NCI-H524 treated with DMSO at 0.1 percent for 48 hours (cell line): Measurements from ENCODE around the gene GABRR2.
A peak's percentile ranks its signal among the peaks of the same experiment; 100 is the strongest.

ENCODE experiments used
- DNase-seq: peaks from one replicate; lab custom pipeline; 2025; lab: John Stamatoyannopoulos, UW

Gene GABRR2

GRCh38 chr6:89291256-89291819, 23.8 kb downstream of the GABRR2 start:
- no peak for DNase-seq

GRCh38 chr6:89290401-89291155, 24.5 kb downstream of the GABRR2 start:
- no peak for DNase-seq

- DNase-seq: no peak
Measured at GRCh38 chr6:89289710-89290109, 25.4 kb downstream of the GABRR2 start.

- DNase-seq: no peak
Measured at GRCh38 chr6:89287351-89288028, 27.6 kb downstream of the GABRR2 start.

- DNase-seq: no peak
Measured at GRCh38 chr6:89286516-89286915, 28.6 kb downstream of the GABRR2 start.

- DNase-seq: no peak
Measured at GRCh38 chr6:89284963-89285735, 29.9 kb downstream of the GABRR2 start.

GRCh38 chr6:89284081-89284480, 31.0 kb downstream of the GABRR2 start:
- no peak for DNase-seq

- no peak for DNase-seq
Measured at GRCh38 chr6:89282749-89283148, 32.4 kb downstream of the GABRR2 start.

GRCh38 chr6:89281779-89282246, 33.3 kb downstream of the GABRR2 start:
- DNase-seq: no peak

- no peak for DNase-seq
Measured at GRCh38 chr6:89278956-89279355, 36.1 kb downstream of the GABRR2 start.

GRCh38 chr6:89275900-89276299, 39.2 kb downstream of the GABRR2 start:
- no peak for DNase-seq

GRCh38 chr6:89273816-89274215, 41.3 kb downstream of the GABRR2 start:
- DNase-seq: no peak

GRCh38 chr6:89272596-89272995, 42.5 kb downstream of the GABRR2 start:
- DNase-seq: no peak

GRCh38 chr6:89270951-89271721, 44.0 kb downstream of the GABRR2 start:
- no peak for DNase-seq

GRCh38 chr6:89269981-89270380, 45.1 kb downstream of the GABRR2 start:
- DNase-seq: no peak

- no peak for DNase-seq
Measured at GRCh38 chr6:89269252-89269651, 45.8 kb downstream of the GABRR2 start.

GRCh38 chr6:89268776-89269175, 46.3 kb downstream of the GABRR2 start:
- DNase-seq: no peak

GRCh38 chr6:89267918-89268317, 47.2 kb downstream of the GABRR2 start:
- no peak for DNase-seq

GRCh38 chr6:89264296-89264695, 50.8 kb downstream of the GABRR2 start:
- no peak for DNase-seq

- peak; percentile 39 for DNase-seq
Measured at GRCh38 chr6:89260832-89261231, 54.3 kb downstream of the GABRR2 start.

GRCh38 chr6:89260310-89260709, 54.8 kb downstream of the GABRR2 start:
- DNase-seq: no peak

- no peak for DNase-seq
Measured at GRCh38 chr6:89258912-89259311, 56.2 kb downstream of the GABRR2 start.
